ENCODE data around the gene FAM180A.

FAM180A gene

DNA sequence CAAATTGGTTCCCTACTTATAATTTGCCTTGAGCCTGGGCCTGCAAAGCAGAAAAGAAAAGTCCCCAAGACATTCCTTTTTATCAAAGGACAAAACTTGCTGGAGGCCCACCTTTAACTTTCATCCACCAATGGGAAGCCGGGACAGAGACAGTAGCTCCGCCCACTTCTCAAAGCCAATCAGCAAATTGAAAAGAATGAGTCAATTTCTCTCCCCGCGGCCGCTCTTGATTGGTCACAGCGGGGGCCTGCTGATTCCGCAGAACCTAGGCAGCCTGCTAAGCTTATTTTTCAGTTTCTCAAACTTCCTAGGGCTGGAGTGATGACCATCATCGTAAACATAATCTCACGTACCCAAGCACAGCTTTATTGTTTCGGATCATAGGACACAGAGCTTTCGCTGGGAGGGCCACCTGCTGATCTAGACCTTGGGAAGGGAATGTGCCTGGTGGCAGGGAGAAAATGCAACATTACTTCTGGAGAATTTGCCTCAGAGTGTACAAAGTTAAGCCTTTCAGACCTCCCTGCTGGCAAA lies 20.4 kb downstream of the FAM180A start, which contains the start of gene SLC13A4:
SLC13A4 (minus strand) TSS at position 51 of the 534 bp plus-strand sequence. CDS start 690 bp downstream, outside the sequence.
- Histone ChIP-seq H3K79me2 (ENCODE audit: insufficient read depth, low read length) (no peaks in the 10 kb centered on the region), H3K27me3 (ENCODE audit: low read length) (no peaks in the 10 kb centered on the region), H3K36me3 (ENCODE audit: low read length) (no peaks in the 10 kb centered on the region), H3K9me2 (replicated peaks; ENCODE audit: insufficient read depth, low read length) (no peaks in the 10 kb centered on the region), H3K4me2 (ENCODE audit: low read depth, low read length, poor library complexity, severe bottlenecking) (no peak within 1 kb of the TSS), H3K9ac (ENCODE audit: low read length) (no peak within 1 kb of the TSS), H2AFZ (ENCODE audit: low read depth, low read length, severe bottlenecking) (no peak within 1 kb of the TSS), H3F3A (ENCODE audit: insufficient read depth) (no peaks in the 10 kb centered on the region), H3K27ac (ENCODE audit: low read depth, low read length) (no peak within 1 kb of the TSS), H3K9me3 (ENCODE audit: insufficient read depth, low read length) (no peaks in the 10 kb centered on the region), H3K4me3 (ENCODE audit: insufficient read depth, low read length, poor library complexity, severe bottlenecking) (no peak within 1 kb of the TSS), H4K20me1 (ENCODE audit: low read depth, low read length) (no peaks in the 10 kb centered on the region)
- TF ChIP-seq, protein P1, sequence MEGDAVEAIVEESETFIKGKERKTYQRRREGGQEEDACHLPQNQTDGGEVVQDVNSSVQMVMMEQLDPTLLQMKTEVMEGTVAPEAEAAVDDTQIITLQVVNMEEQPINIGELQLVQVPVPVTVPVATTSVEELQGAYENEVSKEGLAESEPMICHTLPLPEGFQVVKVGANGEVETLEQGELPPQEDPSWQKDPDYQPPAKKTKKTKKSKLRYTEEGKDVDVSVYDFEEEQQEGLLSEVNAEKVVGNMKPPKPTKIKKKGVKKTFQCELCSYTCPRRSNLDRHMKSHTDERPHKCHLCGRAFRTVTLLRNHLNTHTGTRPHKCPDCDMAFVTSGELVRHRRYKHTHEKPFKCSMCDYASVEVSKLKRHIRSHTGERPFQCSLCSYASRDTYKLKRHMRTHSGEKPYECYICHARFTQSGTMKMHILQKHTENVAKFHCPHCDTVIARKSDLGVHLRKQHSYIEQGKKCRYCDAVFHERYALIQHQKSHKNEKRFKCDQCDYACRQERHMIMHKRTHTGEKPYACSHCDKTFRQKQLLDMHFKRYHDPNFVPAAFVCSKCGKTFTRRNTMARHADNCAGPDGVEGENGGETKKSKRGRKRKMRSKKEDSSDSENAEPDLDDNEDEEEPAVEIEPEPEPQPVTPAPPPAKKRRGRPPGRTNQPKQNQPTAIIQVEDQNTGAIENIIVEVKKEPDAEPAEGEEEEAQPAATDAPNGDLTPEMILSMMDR (IDR thresholded peaks at IDR 0.05; ENCODE audit: insufficient read depth, low read length, poor library complexity, severe bottlenecking), result no peak
- no peak for TF ChIP-seq EZH2phosphoT487 (conservative IDR thresholded peaks at IDR 0.05; ENCODE audit: low read length)

DNA sequence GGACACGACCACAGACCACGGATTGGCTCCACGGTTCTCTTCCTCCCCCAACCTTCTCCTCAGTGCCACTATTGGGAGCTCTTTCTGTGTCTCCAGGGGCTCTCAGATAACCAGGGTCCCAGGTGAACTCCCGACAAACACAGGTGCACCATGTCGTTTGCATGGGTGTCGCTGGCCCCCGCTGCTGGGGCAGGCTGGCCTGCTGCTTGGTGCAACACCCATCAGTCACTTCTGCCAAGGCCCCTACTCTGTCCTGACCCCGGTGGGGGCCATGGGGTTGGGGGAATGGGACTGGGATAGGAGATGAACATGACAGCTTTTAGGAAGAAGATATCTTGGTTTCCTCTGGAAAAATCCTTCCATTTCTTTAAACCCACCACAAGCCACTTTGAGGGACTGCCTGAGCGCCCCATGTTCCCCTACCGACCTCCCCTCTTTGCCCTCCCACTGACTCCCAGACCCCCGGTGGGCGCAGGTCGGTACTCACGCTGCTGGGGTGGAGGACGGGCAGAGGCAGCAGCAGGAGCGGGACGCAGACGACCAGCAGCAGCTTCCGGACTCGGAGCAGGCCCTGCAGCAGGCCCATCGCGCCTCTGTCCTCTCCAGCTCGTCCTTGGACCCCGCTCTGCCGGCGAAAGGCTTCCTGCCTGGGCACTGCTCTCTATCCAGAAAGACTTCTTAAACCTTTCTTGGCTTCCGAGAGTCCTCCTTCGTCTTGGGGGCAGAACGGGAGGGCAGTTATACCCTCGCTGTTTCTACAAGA lies 21.5 kb downstream of the FAM180A start:
- no peak overlapping the region for H3K27ac ChIP-seq (ENCODE audit: low read depth, low read length)
- no peaks in the 10 kb centered on the region for H3K27me3 ChIP-seq (ENCODE audit: low read length)
- H4K20me1 ChIP-seq (ENCODE audit: low read depth, low read length), result no peaks in the 10 kb centered on the region
- H3K9me3 ChIP-seq (ENCODE audit: insufficient read depth, low read length), result no peaks in the 10 kb centered on the region
- no peak overlapping the region for H3K4me3 ChIP-seq (ENCODE audit: insufficient read depth, low read length, poor library complexity, severe bottlenecking)
- H3K79me2 ChIP-seq (ENCODE audit: insufficient read depth, low read length), result no peaks in the 10 kb centered on the region
- H3F3A ChIP-seq (ENCODE audit: insufficient read depth), result no peaks in the 10 kb centered on the region
- no peak overlapping the region for H3K9ac ChIP-seq (ENCODE audit: low read length)
- no peak overlapping the region for H2AFZ ChIP-seq (ENCODE audit: low read depth, low read length, severe bottlenecking)
- TF ChIP-seq, protein P1 (IDR thresholded peaks at IDR 0.05; ENCODE audit: insufficient read depth, low read length, poor library complexity, severe bottlenecking), result no peak
- no peak for TF ChIP-seq EZH2phosphoT487 (conservative IDR thresholded peaks at IDR 0.05; ENCODE audit: low read length)
- no peaks in the 10 kb centered on the region for H3K36me3 ChIP-seq (ENCODE audit: low read length)
- no peak overlapping the region for H3K4me2 ChIP-seq (ENCODE audit: low read depth, low read length, poor library complexity, severe bottlenecking)
- no peaks in the 10 kb centered on the region for H3K9me2 ChIP-seq (replicated peaks; ENCODE audit: insufficient read depth, low read length)

DNA sequence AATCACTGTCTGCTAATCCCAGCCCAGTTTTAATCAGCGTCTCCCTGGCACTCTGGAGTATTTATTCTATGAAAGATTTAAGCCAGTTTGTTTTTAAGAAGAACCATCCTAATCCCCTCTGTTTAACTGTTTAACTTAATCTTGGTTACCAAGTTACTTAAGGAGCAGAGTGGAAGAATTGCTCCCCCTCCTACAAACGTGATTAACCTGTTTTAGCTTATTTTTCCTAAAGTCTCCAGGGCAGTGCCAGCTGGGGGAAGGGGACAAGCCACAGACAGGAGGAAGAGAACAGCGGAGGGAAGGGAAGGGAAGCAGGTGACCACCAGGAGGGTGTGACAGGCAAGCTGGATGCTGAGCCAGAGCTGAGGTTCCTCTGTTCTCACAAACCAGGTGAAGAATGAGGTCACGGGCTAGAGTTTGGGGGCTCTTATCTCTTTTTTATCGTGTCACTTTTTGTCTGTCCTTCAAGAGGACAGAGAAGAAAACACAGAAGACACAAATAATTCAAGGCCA lies 22.3 kb downstream of the FAM180A start:
- no peaks in the 10 kb centered on the region for H3K36me3 ChIP-seq (ENCODE audit: low read length)
- H3K9ac ChIP-seq (ENCODE audit: low read length), result no peak overlapping the region
- H3K27me3 ChIP-seq (ENCODE audit: low read length), result no peaks in the 10 kb centered on the region
- TF ChIP-seq, protein P1 (IDR thresholded peaks at IDR 0.05; ENCODE audit: insufficient read depth, low read length, poor library complexity, severe bottlenecking), result no peak
- no peaks in the 10 kb centered on the region for H3K9me3 ChIP-seq (ENCODE audit: insufficient read depth, low read length)
- H3F3A ChIP-seq (ENCODE audit: insufficient read depth), result no peaks in the 10 kb centered on the region
- H3K79me2 ChIP-seq (ENCODE audit: insufficient read depth, low read length), result no peaks in the 10 kb centered on the region
- H3K4me3 ChIP-seq (ENCODE audit: insufficient read depth, low read length, poor library complexity, severe bottlenecking), result no peak overlapping the region
- H4K20me1 ChIP-seq (ENCODE audit: low read depth, low read length), result no peaks in the 10 kb centered on the region
- H3K9me2 ChIP-seq (replicated peaks; ENCODE audit: insufficient read depth, low read length), result no peaks in the 10 kb centered on the region
- H2AFZ ChIP-seq (ENCODE audit: low read depth, low read length, severe bottlenecking), result no peak overlapping the region
- no peak overlapping the region for H3K27ac ChIP-seq (ENCODE audit: low read depth, low read length)
- H3K4me2 ChIP-seq (ENCODE audit: low read depth, low read length, poor library complexity, severe bottlenecking), result no peak overlapping the region
